Hepatocyte (in vitro differentiated cells): Measurements from ENCODE around the gene CEBPG. TPM values are rescaled to one million over a fixed set of nuclear protein-coding genes. Genes with fewer than 3 reads are reported as not detected.

Experiments used
- DNase-seq: peaks from one replicate; pipeline ENCODE4 v3.0.0-alpha.2; 2016; ENCODE audit warnings: low spot score
- H2AFZ ChIP-seq: fragments of 200-600 bp; sonication (generic); 2 replicates; pipeline ENCODE4 v1.6.0; 2016; ENCODE audit warnings: antibody characterized with exemption, mild to moderate bottlenecking
- H3K27ac ChIP-seq: fragments of 200-600 bp; sonication (generic); 2 replicates; pipeline ENCODE4 v1.5.1; 2016; ENCODE audit warnings: mild to moderate bottlenecking
- H3K27me3 ChIP-seq: fragments of 200-600 bp; sonication (generic); 2 replicates; pipeline ENCODE4 v1.6.1; 2016
- H3K36me3 ChIP-seq: fragments of 200-600 bp; sonication (generic); replicated peaks from 2 replicates; pipeline ENCODE4 v1.5.1; 2016; ENCODE audit warnings: low read depth; ENCODE audit not compliant: insufficient read depth
- H3K4me1 ChIP-seq: fragments of 200-600 bp; sonication (generic); 2 replicates; pipeline ENCODE4 v1.5.1; 2016; ENCODE audit warnings: mild to moderate bottlenecking, moderate library complexity; ENCODE audit not compliant: insufficient read depth
- H3K4me2 ChIP-seq: fragments of 200-600 bp; sonication (generic); 2 replicates; pipeline ENCODE4 v1.6.0; 2016
- H3K4me3 ChIP-seq: fragments of 200-600 bp; sonication (generic); 2 replicates; pipeline ENCODE4 v1.5.1; 2016; ENCODE audit warnings: mild to moderate bottlenecking
- H3K79me2 ChIP-seq: fragments of 200-600 bp; sonication (generic); 2 replicates; pipeline ENCODE4 v1.6.0; 2017; ENCODE audit warnings: mild to moderate bottlenecking
- H3K9me2 ChIP-seq: fragments of 200-600 bp; sonication (generic); replicated peaks from 2 replicates; pipeline ENCODE4 v1.6.0; 2017; ENCODE audit warnings: mild to moderate bottlenecking; ENCODE audit not compliant: insufficient read depth
- H3K9me3 ChIP-seq: fragments of 200-600 bp; sonication (generic); 2 replicates; pipeline ENCODE4 v1.5.1; 2016; ENCODE audit warnings: low read depth, mild to moderate bottlenecking
- H4K20me1 ChIP-seq: fragments of 200-600 bp; sonication (generic); 2 replicates; pipeline ENCODE4 v1.6.0; 2016; ENCODE audit warnings: mild to moderate bottlenecking; ENCODE audit not compliant: insufficient read depth, poor library complexity, severe bottlenecking
- CTCF ChIP-seq: fragments of 200-600 bp; sonication (generic); IDR thresholded peaks from 2 replicates; pipeline ENCODE4 v1.5.1; 2016; ENCODE audit warnings: antibody characterized with exemption, mild to moderate bottlenecking; ENCODE audit not compliant: poor library complexity
- EZH2 ChIP-seq: fragments of 200-600 bp; sonication (generic); IDR thresholded peaks from 2 replicates; pipeline ENCODE4 v1.6.1; 2016; ENCODE audit warnings: antibody characterized with exemption, mild to moderate bottlenecking, borderline replicate concordance
- EZH2phosphoT487 ChIP-seq: fragments of 200-600 bp; sonication (generic); IDR thresholded peaks from one replicate; pipeline ENCODE4 v1.6.1; 2018; ENCODE audit warnings: antibody characterized with exemption, mild to moderate bottlenecking, low read depth, moderate library complexity; ENCODE audit not compliant: unreplicated experiment, severe bottlenecking
- WGBS: methylation state at CpG from one replicate; pipeline ENCODE4 v1.1.6; 2016; ENCODE audit warnings: low lambda C conversion rate; ENCODE audit errors: missing lambda C conversion rate; 5-methylcytosine and 5-hydroxymethylcytosine counted together
- polyA plus RNA-seq: library from polyadenylated mRNA; unstranded; fragments of >200 nt; fragmentation: Nextera tagmentation; extraction: Ambion mirVana; gene quantifications from 2 replicates; pipeline ENCODE4 v1.2.1, GENCODE V29; 2016
- total RNA-seq: library from RNA; depleted of rRNA; stranded (reverse); fragments of >200 nt; gene quantifications from 2 replicates; pipeline ENCODE4 v1.2.3, GENCODE V29; 2014

The CEBPG gene
- total and polyA plus RNA-seq, 2 experiments from 2014 or later: 33.1 to 69.5 TPM

GRCh38 chr19:33408538-33409434, 35.3 kb downstream of the CEBPG start:
- Histone ChIP-seq H3K4me3 (no peak overlapping the region), H3K4me2 (no peak overlapping the region), H3K4me1 (peaks cover 20% of the 10 kb centered on the region), H3K9me2 (no peaks in the 10 kb centered on the region), H3K9me3 (no peaks in the 10 kb centered on the region), H2AFZ (no peak overlapping the region), H4K20me1 (no peaks in the 10 kb centered on the region), H3K36me3 (no peaks in the 10 kb centered on the region), H3K27ac (no peak overlapping the region), H3K27me3 (no peaks in the 10 kb centered on the region), H3K79me2 (no peaks in the 10 kb centered on the region)
- 89% methylated on average over 18 of the region's 18 CpGs for WGBS
- no peak for TF ChIP-seq CTCF
- no peak for TF ChIP-seq EZH2phosphoT487
- TF ChIP-seq EZH2: no peak
- no peak for DNase-seq

GRCh38 chr19:33409906-33410685, 36.6 kb downstream of the CEBPG start:
- no peak overlapping the region for H3K27ac ChIP-seq
- TF ChIP-seq CTCF: no peak
- TF ChIP-seq EZH2: no peak
- no peak for TF ChIP-seq EZH2phosphoT487
- no peak overlapping the region for H3K4me3 ChIP-seq
- no peaks in the 10 kb centered on the region for H3K27me3 ChIP-seq
- H3K4me1 ChIP-seq: peaks cover 8% of the 10 kb centered on the region
- DNase-seq: no peak
- H4K20me1 ChIP-seq: no peaks in the 10 kb centered on the region
- 93% methylated on average over 26 of the region's 27 CpGs for WGBS
- no peak overlapping the region for H3K4me2 ChIP-seq
- no peaks in the 10 kb centered on the region for H3K9me2 ChIP-seq
- H2AFZ ChIP-seq: no peak overlapping the region
- no peaks in the 10 kb centered on the region for H3K79me2 ChIP-seq
- H3K9me3 ChIP-seq: no peaks in the 10 kb centered on the region
- H3K36me3 ChIP-seq: no peaks in the 10 kb centered on the region

- 85% methylated on average over 21 of the region's 21 CpGs for WGBS
- Histone ChIP-seq H3K4me2 (no peak overlapping the region), H3K4me3 (no peak overlapping the region), H3K9me3 (no peaks in the 10 kb centered on the region), H3K27me3 (no peaks in the 10 kb centered on the region), H3K36me3 (no peaks in the 10 kb centered on the region), H3K79me2 (no peaks in the 10 kb centered on the region), H3K9me2 (no peaks in the 10 kb centered on the region), H4K20me1 (no peaks in the 10 kb centered on the region), H2AFZ (no peak overlapping the region), H3K27ac (no peak overlapping the region), H3K4me1 (peaks cover 4% of the 10 kb centered on the region)
- DNase-seq: no peak
- no peak for TF ChIP-seq EZH2
- TF ChIP-seq EZH2phosphoT487: no peak
- no peak for TF ChIP-seq CTCF
These were observed 37.4 kb downstream of the CEBPG start for GRCh38 chr19:33410915-33411401.
